ENCODE results near the gene ANKRD33B.

The ANKRD33B gene

DNA sequence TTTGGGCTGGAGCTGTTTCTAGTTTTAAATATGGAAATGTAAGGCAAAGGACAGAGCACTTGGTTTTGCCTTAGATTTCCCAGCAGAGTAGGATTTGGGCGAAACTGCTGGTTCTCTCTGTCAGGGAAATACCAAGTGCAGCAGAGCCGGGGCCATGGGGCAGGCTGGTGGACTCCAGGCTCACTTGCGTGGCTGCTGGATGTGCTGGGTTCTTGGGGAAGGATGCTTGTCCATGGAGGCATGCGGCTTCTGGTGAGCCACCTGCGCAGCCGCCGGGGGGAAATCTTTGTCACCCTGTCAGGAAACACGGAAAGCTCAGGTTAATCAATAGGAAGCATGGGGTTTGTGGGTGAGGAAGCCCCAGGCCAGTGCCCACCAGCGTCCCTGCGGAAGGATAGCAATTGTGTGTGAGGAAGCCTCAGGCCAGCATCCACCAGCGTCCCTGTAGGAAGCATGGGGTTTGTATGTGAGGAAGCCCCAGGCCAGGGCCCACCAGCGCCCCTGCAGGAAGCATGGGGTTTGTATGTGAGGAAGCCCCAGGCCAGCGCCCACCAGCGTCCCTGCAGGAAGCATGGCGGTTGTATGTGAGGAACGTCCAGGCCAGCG lies 117.1 kb downstream of the ANKRD33B start:
- no peak for DNase-seq (ENCODE audit: low read depth)
- no peak overlapping the region for H3K4me3 ChIP-seq (ENCODE audit: low read depth, low read length)

- no peak overlapping the region for H3K4me3 ChIP-seq (ENCODE audit: low read depth, low read length)
- DNase-seq (ENCODE audit: low read depth) = no peak
Measured at GRCh38 chr5:10681731-10682679, 118.1 kb downstream of the ANKRD33B start.

- no peak overlapping the region for H3K4me3 ChIP-seq (ENCODE audit: low read depth, low read length)
- no peak for DNase-seq (ENCODE audit: low read depth)
Measured at GRCh38 chr5:10682801-10683525, 119.1 kb downstream of the ANKRD33B start.

- no peak for DNase-seq (ENCODE audit: low read depth)
- H3K4me3 ChIP-seq (ENCODE audit: low read depth, low read length) = no peak overlapping the region
Measured at GRCh38 chr5:10684303-10685086, 120.6 kb downstream of the ANKRD33B start.

DNA sequence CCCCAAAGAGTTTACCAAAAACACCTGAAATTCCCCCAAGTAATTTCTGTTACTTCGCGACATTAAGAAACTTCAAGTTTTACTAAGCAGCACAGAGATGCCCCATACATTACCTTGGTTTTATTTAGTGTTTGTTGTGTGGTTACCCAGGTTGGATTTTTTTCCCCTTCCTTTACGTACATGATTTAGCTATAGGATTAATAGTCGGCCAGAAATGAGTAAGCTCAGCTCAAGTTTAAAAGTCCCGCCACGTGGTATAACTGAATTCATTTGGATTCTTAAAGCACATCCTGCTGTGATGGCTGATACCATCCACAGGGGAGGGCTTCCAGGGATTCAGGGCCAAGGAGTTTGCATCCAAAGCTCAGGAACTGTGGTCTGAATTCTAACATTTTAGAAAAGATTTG lies 121.2 kb downstream of the ANKRD33B start:
- no peak overlapping the region for H3K4me3 ChIP-seq (ENCODE audit: low read depth, low read length)
- no peak for DNase-seq (ENCODE audit: low read depth)

GRCh38 chr5:10686890-10687289 lies 123.0 kb downstream of the ANKRD33B start:
- no peak for DNase-seq (ENCODE audit: low read depth)
- no peak overlapping the region for H3K4me3 ChIP-seq (ENCODE audit: low read depth, low read length)

DNA sequence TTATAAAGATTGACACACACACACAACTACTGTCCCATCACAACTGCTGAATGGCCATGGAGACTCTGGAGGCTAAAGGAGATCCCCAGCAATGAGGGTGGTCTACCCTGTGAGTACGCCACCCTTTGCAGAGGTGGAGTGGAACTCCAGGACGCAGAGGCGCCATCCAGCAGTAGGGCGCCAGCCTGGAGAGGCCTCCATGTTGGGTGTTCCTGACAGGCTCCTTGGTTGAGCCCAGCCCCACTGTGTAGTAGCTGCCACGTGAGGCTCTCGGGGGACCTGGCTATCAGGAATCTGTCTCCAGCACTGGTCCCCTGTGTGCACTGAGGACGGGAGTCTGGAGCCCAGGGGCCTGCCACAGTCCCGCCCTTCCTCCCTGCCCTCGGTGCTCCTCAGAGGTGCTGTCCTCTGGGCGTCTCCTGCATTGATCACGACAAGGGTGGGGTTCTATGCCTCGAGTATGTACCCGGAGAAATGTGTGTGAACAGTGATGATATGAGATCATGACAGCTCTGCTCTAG lies 124.8 kb downstream of the ANKRD33B start:
- no peak for DNase-seq (ENCODE audit: low read depth)
- no peak overlapping the region for H3K4me3 ChIP-seq (ENCODE audit: low read depth, low read length)

DNA sequence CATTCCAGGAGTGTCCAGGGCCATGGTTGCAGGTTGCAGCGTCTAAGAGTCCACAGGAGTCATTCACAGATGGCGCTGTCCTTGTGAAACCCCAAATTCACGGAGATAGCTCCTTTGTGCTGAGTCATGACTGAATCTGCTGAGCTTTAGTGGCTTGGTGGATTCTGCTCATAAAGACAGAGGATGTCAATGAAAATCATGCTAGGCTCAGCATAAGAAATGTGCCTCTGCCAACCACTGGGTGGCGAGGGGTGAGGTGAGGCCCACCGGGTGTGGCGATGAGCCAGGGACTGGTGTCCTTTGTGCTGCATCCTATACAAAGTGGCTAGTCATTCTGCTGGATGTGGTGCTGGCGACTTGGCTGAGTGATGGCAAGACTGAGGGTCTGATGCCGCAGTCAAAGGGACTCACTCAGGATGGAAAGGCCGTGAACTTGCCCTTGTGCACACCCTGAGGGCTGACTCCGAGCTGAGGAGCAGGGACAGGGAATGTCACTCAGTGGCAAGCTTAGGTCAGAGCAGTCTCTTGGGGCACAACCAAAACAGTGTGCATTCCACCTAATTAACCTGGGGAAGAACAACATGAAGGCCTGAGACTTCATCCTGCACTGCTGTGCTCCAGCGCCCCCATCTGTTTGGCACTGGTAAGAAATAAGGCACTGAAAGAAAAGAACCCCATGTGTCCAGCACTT lies 125.7 kb downstream of the ANKRD33B start:
- no peak overlapping the region for H3K4me3 ChIP-seq (ENCODE audit: low read depth, low read length)
- DNase-seq (ENCODE audit: low read depth) = no peak

DNA sequence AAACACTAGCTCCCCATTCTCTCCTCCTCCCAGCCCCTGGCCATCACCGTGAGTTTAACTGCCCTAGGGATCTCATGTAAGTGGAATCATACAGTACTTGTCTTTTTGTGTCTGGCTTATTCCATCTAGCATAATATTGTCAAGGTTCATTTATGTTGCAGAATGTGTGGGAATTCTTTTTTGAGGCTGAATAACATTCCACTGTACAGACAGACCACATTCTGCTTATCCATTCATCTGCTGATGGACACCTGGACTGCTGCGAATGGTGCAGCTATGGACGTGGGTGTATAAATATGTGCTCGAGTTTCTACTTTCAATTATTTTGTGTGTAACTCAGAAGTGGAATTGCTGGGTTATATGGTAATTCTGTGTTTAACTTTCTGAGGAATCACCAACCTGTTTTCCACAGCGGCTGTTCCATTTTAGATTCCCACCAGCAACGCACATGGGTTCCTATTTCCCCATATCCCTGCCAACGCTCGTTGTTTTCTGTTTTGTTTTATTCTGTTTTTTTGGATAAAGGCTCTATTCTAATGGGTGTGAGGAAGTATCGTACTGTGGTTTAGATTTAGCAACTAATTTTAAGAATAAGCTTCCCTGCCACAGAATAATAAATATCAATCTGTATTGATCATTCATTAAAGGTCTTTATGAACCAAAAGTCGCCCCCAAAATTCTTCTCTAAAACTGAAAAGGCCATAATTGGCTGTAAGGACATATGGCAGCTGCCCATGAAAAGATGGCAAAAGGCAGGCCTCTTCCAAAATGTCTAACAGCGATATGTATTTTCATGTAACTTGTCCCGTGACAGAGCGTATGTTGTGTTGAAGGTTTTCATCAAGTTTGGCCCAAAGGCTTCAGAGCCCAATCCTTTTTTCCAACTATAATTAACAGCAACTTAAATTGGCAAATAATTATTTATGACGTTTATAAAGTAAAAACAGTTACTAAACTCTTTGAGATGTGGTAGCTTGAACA lies 126.9 kb downstream of the ANKRD33B start:
- DNase-seq (ENCODE audit: low read depth) = no peak
- no peak overlapping the region for H3K4me3 ChIP-seq (ENCODE audit: low read depth, low read length)

DNA sequence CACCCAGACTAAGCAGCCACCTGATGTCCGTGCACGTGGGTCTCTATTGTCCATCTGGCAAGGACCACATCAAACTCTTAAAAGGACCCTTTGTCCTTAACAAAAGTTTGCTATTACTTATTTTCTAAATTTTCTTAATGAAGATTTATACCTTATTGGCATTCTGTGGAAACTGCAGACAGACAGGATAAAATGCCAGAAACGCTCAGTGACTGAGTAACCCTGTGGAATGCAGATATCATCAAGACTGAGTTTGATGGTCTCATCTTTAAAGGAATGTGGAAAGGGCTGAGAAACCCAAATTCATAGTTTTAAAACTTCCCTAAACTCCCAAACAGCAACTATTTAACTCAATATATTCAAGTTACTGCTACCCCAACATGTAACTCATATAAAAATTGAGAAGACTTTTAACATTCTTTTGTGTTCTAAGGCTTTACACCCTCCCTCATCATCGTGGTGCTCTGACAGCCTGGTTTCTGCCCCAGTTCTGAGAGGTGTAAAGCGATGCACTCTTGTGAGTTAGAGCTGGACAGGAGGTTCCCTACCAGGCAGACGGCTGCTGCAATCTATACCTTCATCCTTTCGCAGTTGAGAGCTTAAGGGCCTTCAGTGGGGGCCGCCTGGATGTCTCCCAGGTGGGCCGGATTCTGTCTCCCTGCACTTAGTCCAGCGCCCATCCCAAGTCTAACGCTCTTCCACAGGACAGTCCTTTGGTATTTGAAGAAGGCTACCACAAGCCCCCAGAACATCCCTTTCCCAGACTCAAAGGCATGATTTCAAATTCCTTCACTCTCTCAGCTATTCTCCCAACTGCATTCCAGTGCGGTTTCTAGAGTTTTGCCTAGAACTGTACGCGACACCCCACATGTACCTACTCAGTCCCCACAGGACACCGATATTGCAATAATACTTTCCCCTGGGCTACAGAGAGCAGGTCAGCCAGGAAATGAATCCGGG lies 128.2 kb downstream of the ANKRD33B start:
- DNase-seq (ENCODE audit: low read depth) = no peak

GRCh38 chr5:10695055-10695649 lies 131.3 kb downstream of the ANKRD33B start:
- no peak for DNase-seq (ENCODE audit: low read depth)
- H3K4me3 ChIP-seq (ENCODE audit: low read depth, low read length) = no peak overlapping the region

More for the DNA sequence above, 128.2 kb downstream of the ANKRD33B start:
- H3K4me3 ChIP-seq (ENCODE audit: low read depth, low read length) = no peak overlapping the region

DNA sequence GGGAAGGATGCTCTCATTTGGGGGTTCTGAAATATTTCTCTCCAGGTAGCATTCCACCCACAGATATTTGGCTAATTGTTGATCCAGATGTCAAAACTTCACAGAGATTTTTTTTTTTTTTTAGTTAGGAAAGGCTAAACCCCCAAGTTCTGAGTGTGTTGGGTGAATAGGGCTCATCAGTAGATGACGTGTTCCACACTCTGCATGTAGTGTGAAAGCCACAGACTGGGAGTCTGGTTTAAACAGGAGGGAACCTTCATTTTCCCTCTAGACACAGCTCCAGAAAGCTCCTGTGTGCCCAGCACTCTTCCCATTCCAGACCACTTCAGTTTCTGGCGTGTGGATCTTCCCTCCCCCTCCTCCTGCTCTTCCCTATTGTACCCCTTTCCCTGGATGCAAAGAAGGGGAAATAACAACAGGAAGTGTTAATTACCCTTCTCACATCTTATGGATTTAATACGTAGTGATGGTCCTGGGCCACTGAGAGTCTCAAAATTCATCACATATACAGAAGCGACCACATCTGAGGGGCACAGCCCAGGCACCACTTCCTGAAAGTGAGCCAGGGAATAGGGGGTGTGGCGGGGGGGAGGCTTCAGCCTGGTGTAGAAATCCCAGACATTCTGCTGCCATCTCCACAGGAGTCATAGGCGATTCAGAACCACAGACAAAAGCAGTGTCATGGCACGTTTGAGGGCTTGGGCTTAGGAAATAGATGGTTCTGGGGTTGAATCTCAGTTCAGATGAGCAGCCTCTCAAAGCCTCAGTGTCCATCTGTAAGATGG lies 132.1 kb downstream of the ANKRD33B start:
- H3K4me3 ChIP-seq (ENCODE audit: low read depth, low read length) = no peak overlapping the region
- DNase-seq (ENCODE audit: low read depth) = no peak

GRCh38 chr5:10699281-10699874 lies 135.5 kb downstream of the ANKRD33B start:
- no peak for DNase-seq (ENCODE audit: low read depth)
- no peak overlapping the region for H3K4me3 ChIP-seq (ENCODE audit: low read depth, low read length)

- no peak for DNase-seq (ENCODE audit: low read depth)
- H3K4me3 ChIP-seq (ENCODE audit: low read depth, low read length) = no peak overlapping the region
Measured at GRCh38 chr5:10699987-10700386, 136.1 kb downstream of the ANKRD33B start.

- no peak overlapping the region for H3K4me3 ChIP-seq (ENCODE audit: low read depth, low read length)
- DNase-seq (ENCODE audit: low read depth) = no peak
Measured at GRCh38 chr5:10700516-10700915, 136.6 kb downstream of the ANKRD33B start.

All from skeletal muscle cell (primary cell).